ENCODE measurements around the gene ZBTB37.
"Not testable (repeated sequence)": the region's sequence is repeated elsewhere in the genome, so short reads cannot be mapped to it uniquely, and the experiment has no call there.

ZBTB37 gene

DNA sequence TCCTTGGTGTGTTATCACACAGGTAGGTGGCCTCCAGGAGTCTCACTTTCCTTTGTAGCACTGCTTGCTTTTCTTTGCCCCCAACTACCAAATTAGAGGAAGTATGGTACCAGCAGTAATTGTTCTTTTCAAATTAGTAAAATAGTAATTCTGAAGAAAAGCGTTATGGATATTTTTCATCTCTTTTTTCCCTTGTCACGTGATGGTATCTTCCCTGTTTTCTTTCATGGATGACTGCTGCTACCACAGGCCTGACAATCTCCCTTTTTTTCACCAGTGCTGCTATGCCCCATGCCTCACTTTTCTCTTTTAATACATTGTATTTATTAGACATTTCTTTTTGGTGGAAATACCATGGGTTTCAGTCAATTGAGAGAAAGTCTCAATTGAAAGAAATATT lies 3.3 kb downstream of the ZBTB37 start:
- H3K4me3 ChIP-seq (ENCODE audit: low read depth, low read length), result no peak overlapping the region
- TF ChIP-seq, protein P1, sequence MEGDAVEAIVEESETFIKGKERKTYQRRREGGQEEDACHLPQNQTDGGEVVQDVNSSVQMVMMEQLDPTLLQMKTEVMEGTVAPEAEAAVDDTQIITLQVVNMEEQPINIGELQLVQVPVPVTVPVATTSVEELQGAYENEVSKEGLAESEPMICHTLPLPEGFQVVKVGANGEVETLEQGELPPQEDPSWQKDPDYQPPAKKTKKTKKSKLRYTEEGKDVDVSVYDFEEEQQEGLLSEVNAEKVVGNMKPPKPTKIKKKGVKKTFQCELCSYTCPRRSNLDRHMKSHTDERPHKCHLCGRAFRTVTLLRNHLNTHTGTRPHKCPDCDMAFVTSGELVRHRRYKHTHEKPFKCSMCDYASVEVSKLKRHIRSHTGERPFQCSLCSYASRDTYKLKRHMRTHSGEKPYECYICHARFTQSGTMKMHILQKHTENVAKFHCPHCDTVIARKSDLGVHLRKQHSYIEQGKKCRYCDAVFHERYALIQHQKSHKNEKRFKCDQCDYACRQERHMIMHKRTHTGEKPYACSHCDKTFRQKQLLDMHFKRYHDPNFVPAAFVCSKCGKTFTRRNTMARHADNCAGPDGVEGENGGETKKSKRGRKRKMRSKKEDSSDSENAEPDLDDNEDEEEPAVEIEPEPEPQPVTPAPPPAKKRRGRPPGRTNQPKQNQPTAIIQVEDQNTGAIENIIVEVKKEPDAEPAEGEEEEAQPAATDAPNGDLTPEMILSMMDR (IDR thresholded peaks at IDR 0.05; ENCODE audit: borderline replicate concordance, insufficient read depth, low read depth, low read length), result no peak

DNA sequence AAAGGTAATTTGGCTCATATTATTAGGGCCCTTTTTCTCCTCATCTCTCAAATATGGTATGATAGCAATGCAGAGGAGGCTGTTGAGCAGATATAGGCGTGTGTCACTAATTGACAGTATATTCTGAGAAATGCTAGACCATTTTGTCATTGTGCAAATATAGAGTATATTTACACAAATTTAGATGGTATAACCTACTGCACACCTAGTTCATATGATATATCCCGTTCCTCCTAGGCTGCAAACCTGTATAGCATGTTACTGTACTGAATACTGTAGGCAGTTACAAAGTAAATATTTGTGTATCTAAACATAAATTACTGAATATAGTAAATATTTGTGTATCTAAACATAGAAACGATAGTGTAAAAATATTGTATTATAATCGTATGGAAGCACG lies 8.6 kb downstream of the ZBTB37 start:
- TF ChIP-seq, protein P1 (IDR thresholded peaks at IDR 0.05; ENCODE audit: borderline replicate concordance, insufficient read depth, low read depth, low read length), result no peak

DNA sequence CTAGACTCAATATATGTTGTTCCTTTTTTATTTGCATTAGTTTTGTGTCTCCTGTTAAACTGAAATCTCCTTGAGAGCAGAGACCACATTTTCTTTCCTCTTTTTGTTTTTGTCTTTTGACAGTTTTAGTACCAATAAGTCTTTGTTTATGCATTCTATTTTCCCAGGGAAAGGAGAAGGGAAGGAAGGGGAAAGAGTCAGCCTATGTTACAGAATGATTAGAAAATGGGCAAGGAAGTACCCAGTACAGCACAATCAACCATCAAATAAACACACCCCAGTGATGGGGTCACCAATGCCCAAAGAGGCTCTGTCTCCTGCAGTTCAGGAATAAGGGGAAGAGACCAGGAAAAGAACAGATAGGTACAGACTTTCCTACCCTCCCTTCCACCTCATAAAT lies 10.1 kb downstream of the ZBTB37 start:
- TF ChIP-seq, protein P1 (IDR thresholded peaks at IDR 0.05; ENCODE audit: borderline replicate concordance, insufficient read depth, low read depth, low read length), result no peak
- H3K4me3 ChIP-seq (ENCODE audit: low read depth, low read length), result no peak overlapping the region

More for the DNA sequence above, 8.6 kb downstream of the ZBTB37 start:
- no peak overlapping the region for H3K4me3 ChIP-seq (ENCODE audit: low read depth, low read length)

DNA sequence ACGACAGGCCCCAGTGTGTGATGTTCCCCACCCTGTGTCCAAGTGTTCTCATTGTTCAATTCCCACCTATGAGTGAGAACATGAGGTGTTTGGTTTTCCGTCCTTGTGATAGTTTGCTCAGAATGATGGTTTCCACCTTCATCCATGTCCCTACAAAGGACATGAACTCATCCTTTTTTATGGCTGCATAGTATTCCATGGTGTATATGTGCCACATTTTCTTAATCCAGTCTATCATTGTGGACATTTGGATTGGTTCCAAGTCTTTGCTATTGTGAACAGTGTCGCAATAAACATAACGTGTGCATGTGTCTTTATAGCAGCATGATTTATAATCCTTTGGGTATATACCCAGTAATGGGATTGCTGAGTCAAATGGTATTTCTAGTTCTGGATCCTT lies 12.9 kb downstream of the ZBTB37 start:
- not testable (repeated sequence) for H3K4me3 ChIP-seq (ENCODE audit: low read depth, low read length)

DNA sequence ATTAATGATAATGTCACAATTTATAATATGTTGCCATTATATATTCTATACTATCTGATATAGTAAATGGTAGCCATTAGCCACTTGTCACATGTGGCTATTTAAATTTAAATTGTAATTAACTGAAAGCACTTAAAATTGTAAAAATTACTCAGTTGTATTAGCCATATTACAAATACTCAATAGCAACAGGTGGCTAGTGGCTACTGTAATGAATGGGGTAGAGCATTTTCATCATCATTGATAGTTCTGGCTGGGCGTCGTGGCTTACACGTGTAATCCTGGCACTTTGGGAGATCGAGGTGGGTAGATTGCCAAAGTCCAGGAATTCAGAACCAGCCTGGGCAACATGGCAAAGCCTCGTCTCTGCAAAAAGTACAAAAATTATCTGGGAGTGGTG lies 16.5 kb downstream of the ZBTB37 start:
- no peak overlapping the region for H3K4me3 ChIP-seq (ENCODE audit: low read depth, low read length)
- TF ChIP-seq, protein P1 (IDR thresholded peaks at IDR 0.05; ENCODE audit: borderline replicate concordance, insufficient read depth, low read depth, low read length), result no peak

DNA sequence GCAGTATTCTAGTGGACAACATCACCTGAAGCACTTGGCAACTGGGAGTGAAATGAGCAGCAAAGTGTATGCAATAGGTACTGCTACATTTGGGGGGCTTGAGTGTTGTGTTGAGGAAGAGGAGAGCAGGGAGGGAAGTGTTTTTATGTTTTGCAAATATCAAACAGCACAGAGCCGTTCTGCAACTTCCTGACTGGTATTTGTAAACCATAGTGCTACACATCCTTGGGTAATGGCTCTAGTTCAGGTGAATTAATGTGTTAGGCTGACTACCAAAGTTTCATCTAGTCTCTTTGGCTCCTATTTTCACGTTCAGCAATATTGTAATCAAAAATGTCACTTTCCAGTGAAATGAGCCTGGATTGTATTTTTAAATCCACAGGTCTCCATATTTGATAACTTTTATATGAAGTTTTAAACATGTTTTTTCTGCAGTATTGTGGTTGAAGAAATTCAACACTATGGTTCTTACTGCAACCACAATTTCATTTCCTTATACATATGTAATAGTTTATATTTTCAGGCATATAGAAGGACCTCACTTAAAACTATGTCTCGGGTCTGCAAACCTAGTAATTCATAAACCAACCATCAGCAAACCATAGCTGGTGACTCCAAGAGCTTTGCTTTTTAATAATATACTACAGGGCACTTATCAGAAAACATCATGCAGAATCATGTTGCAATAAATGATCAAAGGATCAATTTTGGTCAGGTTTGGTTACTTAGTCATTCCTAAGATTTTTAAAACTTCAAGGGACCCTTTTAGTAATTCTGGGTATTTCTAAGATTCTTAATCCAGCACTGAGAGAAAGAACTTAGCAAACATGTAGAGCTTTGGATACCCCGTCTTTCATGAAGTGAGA lies 18.8 kb downstream of the ZBTB37 start:
- TF ChIP-seq, protein P1 (IDR thresholded peaks at IDR 0.05; ENCODE audit: borderline replicate concordance, insufficient read depth, low read depth, low read length), result no peak
- H3K4me3 ChIP-seq (ENCODE audit: low read depth, low read length), result no peak overlapping the region

DNA sequence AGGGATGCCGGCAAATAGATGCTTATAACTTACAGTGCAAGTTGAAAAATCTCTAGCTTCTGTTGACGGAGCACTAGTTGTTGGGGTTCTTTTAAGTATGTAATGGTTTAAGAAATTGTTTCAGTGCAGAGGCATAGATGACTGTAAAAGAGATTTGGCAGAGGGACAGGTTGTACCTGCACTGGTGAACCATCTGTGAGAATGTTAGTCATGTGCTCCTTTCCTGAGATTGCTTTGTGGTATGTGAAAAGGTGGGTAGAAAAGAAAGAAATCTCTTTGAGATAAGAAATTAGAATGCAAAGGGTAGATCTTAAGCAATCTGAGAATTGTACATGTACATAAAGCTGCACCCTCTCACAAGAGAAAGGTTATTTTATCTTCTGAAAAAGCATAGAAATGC lies 19.4 kb downstream of the ZBTB37 start:
- H3K4me3 ChIP-seq (ENCODE audit: low read depth, low read length), result no peak overlapping the region
- TF ChIP-seq, protein P1 (IDR thresholded peaks at IDR 0.05; ENCODE audit: borderline replicate concordance, insufficient read depth, low read depth, low read length), result no peak
